Suprapubic skin (tissue), 4 donors: ENCODE data around the gene NUDT12. TPM values are rescaled to one million over a fixed set of nuclear protein-coding genes. Genes with fewer than 3 reads are reported as not detected.

Experiments used
- DNase-seq, 2 donors: peaks; one replicate each; pipeline ENCODE4 v3.0.0-alpha.2; 2019; ENCODE audit warnings: low spot score in 2 of 2
- H3K27ac ChIP-seq: fragments of 200-600 bp; sonication (generic); one replicate; pipeline ENCODE4 v1.5.1; 2019
- H3K27me3 ChIP-seq: fragments of 200-600 bp; sonication (generic); one replicate; pipeline ENCODE4 v1.5.1; 2019
- H3K36me3 ChIP-seq: fragments of 200-600 bp; sonication (generic); one replicate; pipeline ENCODE4 v1.5.1; 2019
- H3K4me1 ChIP-seq: fragments of 200-600 bp; sonication (generic); one replicate; pipeline ENCODE4 v1.5.1; 2019
- H3K4me3 ChIP-seq: fragments of 200-600 bp; sonication (generic); one replicate; pipeline ENCODE4 v1.5.1; 2019; ENCODE audit warnings: mild to moderate bottlenecking
- H3K9me3 ChIP-seq: fragments of 200-600 bp; sonication (generic); one replicate; pipeline ENCODE4 v1.5.1; 2019
- CTCF ChIP-seq, 2 donors: fragments of 200-600 bp in 1 of 2; fragments of 450-650 bp in 1 of 2; sonication (generic) in 1 of 2; IDR thresholded peaks; one replicate each; pipeline ENCODE4 v1.5.1; 2016 to 2019; ENCODE audit warnings: antibody characterized with exemption in 2 of 2, mild to moderate bottlenecking in 1 of 2, moderate library complexity in 1 of 2
- EP300 ChIP-seq: sonication (generic); formaldehyde crosslinking; IDR thresholded peaks from one replicate; pipeline ENCODE4 v1.6.1; 2017; ENCODE audit warnings: antibody characterized with exemption
- POLR2A ChIP-seq, 2 donors: fragments of 450-650 bp; IDR thresholded peaks; one replicate each; pipeline ENCODE4 v1.6.1; 2017; ENCODE audit warnings: antibody characterized with exemption in 2 of 2, mild to moderate bottlenecking in 2 of 2, moderate library complexity in 2 of 2
- POLR2AphosphoS5 ChIP-seq, 3 donors: sonication (generic); formaldehyde crosslinking; IDR thresholded peaks; one replicate each; pipeline ENCODE4 v1.6.1; 2017; ENCODE audit warnings: antibody characterized with exemption in 3 of 3
- WGBS: methylation state at CpG from one replicate; pipeline ENCODE4 v1.1.5; 2018; 5-methylcytosine and 5-hydroxymethylcytosine counted together
- total RNA-seq, 4 donors: library from RNA; depleted of rRNA; stranded (reverse); fragments of >200 nt; gene quantifications; one replicate each; pipeline ENCODE4 v1.1.0, GENCODE V29; 2016

Gene NUDT12
- total RNA-seq, 4 donors from 2014 or later: 8.4 to 25.8 (median 12.6) TPM

GRCh38 chr5:103513701-103514100, 48.9 kb downstream of the NUDT12 start:
- TF ChIP-seq POLR2AphosphoS5 (IDR thresholded peaks at IDR 0.05) (no peak), POLR2A (IDR thresholded peaks at IDR 0.05) (no peak), CTCF (IDR thresholded peaks at IDR 0.05) (no peak), EP300 (no peak)
- Histone ChIP-seq H3K27ac (no peak overlapping the region), H3K27me3 (no peaks in the 10 kb centered on the region), H3K4me3 (no peak overlapping the region), H3K4me1 (no peaks in the 10 kb centered on the region), H3K9me3 (no peaks in the 10 kb centered on the region), H3K36me3 (no peaks in the 10 kb centered on the region)
- no peak for DNase-seq
- WGBS: 34% methylated on average over 1 of the region's 1 CpG

- no peak overlapping the region for H3K27ac ChIP-seq
- WGBS: 93% methylated on average over 2 of the region's 2 CpGs
- DNase-seq: no peak
- no peaks in the 10 kb centered on the region for H3K27me3 ChIP-seq
- H3K9me3 ChIP-seq: no peaks in the 10 kb centered on the region
- no peaks in the 10 kb centered on the region for H3K4me1 ChIP-seq
- no peaks in the 10 kb centered on the region for H3K36me3 ChIP-seq
- TF ChIP-seq EP300: no peak
- TF ChIP-seq CTCF (IDR thresholded peaks at IDR 0.05): no peak
- TF ChIP-seq POLR2A (IDR thresholded peaks at IDR 0.05): no peak
- TF ChIP-seq POLR2AphosphoS5 (IDR thresholded peaks at IDR 0.05): no peak
- no peak overlapping the region for H3K4me3 ChIP-seq
Measured at GRCh38 chr5:103512500-103512899, 50.1 kb downstream of the NUDT12 start.

GRCh38 chr5:103511554-103511885, 51.1 kb downstream of the NUDT12 start:
- H3K36me3 ChIP-seq: no peaks in the 10 kb centered on the region
- H3K4me3 ChIP-seq: no peak overlapping the region
- no peaks in the 10 kb centered on the region for H3K9me3 ChIP-seq
- TF ChIP-seq POLR2AphosphoS5 (IDR thresholded peaks at IDR 0.05) (no peak), EP300 (no peak), CTCF (IDR thresholded peaks at IDR 0.05) (no peak), POLR2A (IDR thresholded peaks at IDR 0.05) (no peak)
- no peaks in the 10 kb centered on the region for H3K27me3 ChIP-seq
- no peak for DNase-seq
- WGBS: 69% methylated on average over 2 of the region's 2 CpGs
- no peak overlapping the region for H3K27ac ChIP-seq
- no peaks in the 10 kb centered on the region for H3K4me1 ChIP-seq

GRCh38 chr5:103510851-103511553, 51.6 kb downstream of the NUDT12 start:
- 71% methylated on average over 1 of the region's 1 CpG for WGBS
- Histone ChIP-seq H3K4me3 (no peak overlapping the region), H3K4me1 (no peaks in the 10 kb centered on the region), H3K27me3 (no peaks in the 10 kb centered on the region), H3K9me3 (no peaks in the 10 kb centered on the region), H3K36me3 (no peaks in the 10 kb centered on the region), H3K27ac (no peak overlapping the region)
- TF ChIP-seq POLR2A (IDR thresholded peaks at IDR 0.05): no peak
- TF ChIP-seq CTCF (IDR thresholded peaks at IDR 0.05): no peak
- no peak for TF ChIP-seq POLR2AphosphoS5 (IDR thresholded peaks at IDR 0.05)
- no peak for TF ChIP-seq EP300
- no peak for DNase-seq

GRCh38 chr5:103505581-103506305, 56.8 kb downstream of the NUDT12 start:
- H3K4me1 ChIP-seq: no peaks in the 10 kb centered on the region
- H3K9me3 ChIP-seq: no peaks in the 10 kb centered on the region
- no peak for DNase-seq
- no peaks in the 10 kb centered on the region for H3K36me3 ChIP-seq
- H3K4me3 ChIP-seq: no peak overlapping the region
- no peak overlapping the region for H3K27ac ChIP-seq
- TF ChIP-seq POLR2A (IDR thresholded peaks at IDR 0.05): no peak
- TF ChIP-seq EP300: no peak
- TF ChIP-seq POLR2AphosphoS5 (IDR thresholded peaks at IDR 0.05): no peak
- TF ChIP-seq CTCF (IDR thresholded peaks at IDR 0.05): no peak
- H3K27me3 ChIP-seq: no peaks in the 10 kb centered on the region
- 72% methylated on average over 3 of the region's 3 CpGs for WGBS
